GM23338 (cell line): Measurements from ENCODE around the gene B4GALT5. TPM values are rescaled to one million over a fixed set of nuclear protein-coding genes. Genes with fewer than 3 reads are reported as not detected.
A peak's percentile ranks its signal among the peaks of the same experiment; 100 is the strongest.

Experiments used
- ATAC-seq: fragments of 200-7000 bp; cut with Tn5 transposase; 3 replicates; pipeline ENCODE4 v1.9.1; 2020
- DNase-seq: peaks from one replicate; pipeline ENCODE4 v3.0.0-alpha.2; 2015; ENCODE audit warnings: low spot score
- H2AFZ ChIP-seq: fragments of 200-600 bp; sonication (generic); 2 replicates; pipeline ENCODE4 v1.8.0; 2016; ENCODE audit warnings: antibody characterized with exemption, mild to moderate bottlenecking, moderate library complexity
- H3F3A ChIP-seq: fragments of 200-600 bp; sonication (generic); replicated peaks from 2 replicates; pipeline ENCODE4 v1.8.0; 2017; ENCODE audit warnings: antibody characterized with exemption, mixed run types, low read depth
- H3K27ac ChIP-seq: fragments of 200-600 bp; sonication (generic); 2 replicates; pipeline ENCODE4 v1.6.1; 2016; ENCODE audit warnings: low read depth
- H3K27me3 ChIP-seq: fragments of 200-600 bp; sonication (generic); 2 replicates; pipeline ENCODE4 v1.8.0; 2016; ENCODE audit warnings: mild to moderate bottlenecking, mixed run types, moderate library complexity; ENCODE audit not compliant: insufficient read depth
- H3K36me3 ChIP-seq: fragments of 200-600 bp; sonication (generic); 2 replicates; pipeline ENCODE4 v1.8.0; 2016; ENCODE audit warnings: mild to moderate bottlenecking; ENCODE audit not compliant: insufficient read depth
- H3K4me1 ChIP-seq: fragments of 200-600 bp; sonication (generic); 2 replicates; pipeline ENCODE4 v1.8.0; 2016; ENCODE audit warnings: mild to moderate bottlenecking, moderate library complexity; ENCODE audit not compliant: insufficient read depth
- H3K4me2 ChIP-seq: fragments of 200-600 bp; sonication (generic); 2 replicates; pipeline ENCODE4 v1.7.1; 2017; ENCODE audit warnings: mixed run types
- H3K4me3 ChIP-seq: fragments of 200-600 bp; sonication (generic); 2 replicates; pipeline ENCODE4 v1.6.1; 2016; ENCODE audit warnings: mixed run types
- H3K79me2 ChIP-seq: fragments of 200-600 bp; sonication (generic); replicated peaks from 2 replicates; pipeline ENCODE4 v1.8.0; 2017; ENCODE audit warnings: mild to moderate bottlenecking; ENCODE audit not compliant: insufficient read depth
- H3K9me2 ChIP-seq: fragments of 200-600 bp; sonication (generic); 2 replicates; pipeline ENCODE4 v1.8.0; 2017; ENCODE audit not compliant: insufficient read depth
- H4K20me1 ChIP-seq: fragments of 200-600 bp; sonication (generic); replicated peaks from 2 replicates; pipeline ENCODE4 v1.8.0; 2017; ENCODE audit warnings: mild to moderate bottlenecking; ENCODE audit not compliant: insufficient read depth
- H3K27ac Mint-ChIP-seq: 2 replicates; pipeline ENCODE4 v1.8.0; 2020; ENCODE audit warnings: inconsistent platforms, mild to moderate bottlenecking, moderate library complexity, mixed read lengths
- H3K27me3 Mint-ChIP-seq: 3 replicates; pipeline ENCODE4 v1.8.0; 2022; ENCODE audit warnings: low read depth, mild to moderate bottlenecking, moderate library complexity, mixed read lengths, inconsistent platforms; ENCODE audit not compliant: insufficient read depth, poor library complexity
- H3K36me3 Mint-ChIP-seq: 3 replicates; pipeline ENCODE4 v1.8.0; 2021; ENCODE audit warnings: low read depth, mild to moderate bottlenecking, inconsistent platforms, moderate library complexity, mixed read lengths
- H3K4me1 Mint-ChIP-seq: 3 replicates; pipeline ENCODE4 v1.8.0; 2020; ENCODE audit warnings: mild to moderate bottlenecking, inconsistent platforms, mixed read lengths
- H3K4me3 Mint-ChIP-seq: 3 replicates; pipeline ENCODE4 v1.8.0; 2021; ENCODE audit warnings: moderate library complexity, mild to moderate bottlenecking, inconsistent platforms, mixed read lengths
- H3K9me3 Mint-ChIP-seq: 3 replicates; pipeline ENCODE4 v1.8.0; 2020; ENCODE audit warnings: moderate library complexity, mild to moderate bottlenecking, inconsistent platforms, mixed read lengths
- CREB1 ChIP-seq: fragments of 250-450 bp; sonication (Bioruptor Pico); IDR thresholded peaks from 2 replicates; pipeline ENCODE4 v1.5.0; 2020; ENCODE audit warnings: low read depth, mild to moderate bottlenecking, moderate library complexity
- ETS1 ChIP-seq: IDR thresholded peaks from 2 replicates; pipeline ENCODE4 v1.6.1; 2016; ENCODE audit warnings: antibody characterized with exemption
- EZH2 ChIP-seq: fragments of 200-600 bp; sonication (generic); IDR thresholded peaks from one replicate; pipeline ENCODE4 v1.8.0; 2017; ENCODE audit warnings: antibody characterized with exemption, mild to moderate bottlenecking, low read depth; ENCODE audit not compliant: unreplicated experiment
- EZH2phosphoT487 ChIP-seq: fragments of 200-600 bp; sonication (generic); IDR thresholded peaks from one replicate; pipeline ENCODE4 v1.8.1; 2018; ENCODE audit warnings: antibody characterized with exemption; ENCODE audit not compliant: unreplicated experiment
- JUNB ChIP-seq: IDR thresholded peaks from one replicate; pipeline ENCODE4 v1.6.1; 2016; ENCODE audit warnings: antibody characterized with exemption; ENCODE audit not compliant: unreplicated experiment
- NANOG ChIP-seq: IDR thresholded peaks from 2 replicates; pipeline ENCODE4 v1.6.1; 2016; ENCODE audit warnings: antibody characterized with exemption, borderline replicate concordance
- POLR2AphosphoS5 ChIP-seq: IDR thresholded peaks from 2 replicates; pipeline ENCODE4 v1.6.1; 2016; ENCODE audit warnings: antibody characterized with exemption, low read depth
- REST ChIP-seq: IDR thresholded peaks from one replicate; pipeline ENCODE4 v1.6.1; 2018; ENCODE audit warnings: antibody characterized with exemption; ENCODE audit not compliant: unreplicated experiment
- STAT1 ChIP-seq: IDR thresholded peaks from one replicate; pipeline ENCODE4 v1.6.1; 2016; ENCODE audit warnings: antibody characterized with exemption; ENCODE audit not compliant: unreplicated experiment
- ZNF114 ChIP-seq: fragments of 250-450 bp; sonication (Bioruptor Pico); IDR thresholded peaks from 2 replicates; pipeline ENCODE4 v1.5.0; 2020; ENCODE audit warnings: mild to moderate bottlenecking, moderate library complexity
- ZNF331 ChIP-seq: fragments of 250-450 bp; sonication (Bioruptor Pico); IDR thresholded peaks from 2 replicates; pipeline ENCODE4 v1.5.0; 2020; ENCODE audit warnings: low read depth, mild to moderate bottlenecking, moderate library complexity
- ZNF462 ChIP-seq: fragments of 250-450 bp; sonication (Bioruptor Pico); IDR thresholded peaks from 2 replicates; pipeline ENCODE4 v1.5.0; 2020; ENCODE audit warnings: mild to moderate bottlenecking, moderate library complexity
- polyA plus RNA-seq: library from polyadenylated mRNA; unstranded; fragments of >200 nt; fragmentation: Nextera tagmentation; extraction: Ambion mirVana; gene quantifications from 2 replicates; pipeline ENCODE4 v1.2.1, GENCODE V29; 2016
- total RNA-seq: library from RNA; depleted of rRNA; stranded (reverse); fragments of >200 nt; shearing (Covaris generic); gene quantifications from 2 replicates; pipeline ENCODE4 v1.2.3, GENCODE V29; 2014
- TF ChIP-seq, protein P1 (sequence below), 2 experiments: fragments of 200-600 bp in 1 of 2; sonication (generic) in 1 of 2; conservative IDR thresholded peaks; 2 replicates each; pipeline versions ENCODE4 v1.5.1 to v1.6.1; 2016 to 2017; ENCODE audit warnings: antibody characterized with exemption in 2 of 2, low read depth in 2 of 2, mild to moderate bottlenecking in 2 of 2, moderate library complexity in 1 of 2

B4GALT5 gene
- total and polyA plus RNA-seq, 2 experiments from 2014 or later: 19.1 to 50.3 TPM

GRCh38 chr20:49636447-49636846, 77.2 kb downstream of the B4GALT5 start:
- Histone ChIP-seq H3K27me3 (no peaks in the 10 kb centered on the region), H3K79me2 (peaks cover 17% of the 10 kb centered on the region), H4K20me1 (peaks cover 20% of the 10 kb centered on the region), H3K27ac (no peak overlapping the region), H3K9me2 (no peaks in the 10 kb centered on the region), H3F3A (peaks cover 11% of the 10 kb centered on the region; the same call in 1 of the 2 replicates), H3K4me1 (peaks cover 29% of the 10 kb centered on the region), H3K4me3 (no peak overlapping the region), H2AFZ (no peak overlapping the region), H3K36me3 (peaks cover 58% of the 10 kb centered on the region), H3K4me2 (no peak overlapping the region)
- Mint-ChIP-seq H3K9me3 (no peaks in the 10 kb centered on the region; the same call in 2 of the 3 replicates), H3K27me3 (peaks cover 27% of the 10 kb centered on the region), H3K4me3 (no peak overlapping the region), H3K36me3 (peaks cover 79% of the 10 kb centered on the region), H3K4me1 (peaks cover 40% of the 10 kb centered on the region), H3K27ac (0 out of 2 replicates have a peak overlapping the region, but pooled peaks have one; percentile 13)
- TF ChIP-seq ZNF114 (no peak), ETS1 (no peak), POLR2AphosphoS5 (no peak), JUNB (no peak), EZH2phosphoT487 (no peak), ZNF331 (CRISPR knock-in tag) (no peak), ZNF462 (CRISPR knock-in tag) (no peak), EZH2 (no peak), STAT1 (no peak), REST (no peak), CREB1 (no peak), NANOG (no peak)
- TF ChIP-seq, protein P1, sequence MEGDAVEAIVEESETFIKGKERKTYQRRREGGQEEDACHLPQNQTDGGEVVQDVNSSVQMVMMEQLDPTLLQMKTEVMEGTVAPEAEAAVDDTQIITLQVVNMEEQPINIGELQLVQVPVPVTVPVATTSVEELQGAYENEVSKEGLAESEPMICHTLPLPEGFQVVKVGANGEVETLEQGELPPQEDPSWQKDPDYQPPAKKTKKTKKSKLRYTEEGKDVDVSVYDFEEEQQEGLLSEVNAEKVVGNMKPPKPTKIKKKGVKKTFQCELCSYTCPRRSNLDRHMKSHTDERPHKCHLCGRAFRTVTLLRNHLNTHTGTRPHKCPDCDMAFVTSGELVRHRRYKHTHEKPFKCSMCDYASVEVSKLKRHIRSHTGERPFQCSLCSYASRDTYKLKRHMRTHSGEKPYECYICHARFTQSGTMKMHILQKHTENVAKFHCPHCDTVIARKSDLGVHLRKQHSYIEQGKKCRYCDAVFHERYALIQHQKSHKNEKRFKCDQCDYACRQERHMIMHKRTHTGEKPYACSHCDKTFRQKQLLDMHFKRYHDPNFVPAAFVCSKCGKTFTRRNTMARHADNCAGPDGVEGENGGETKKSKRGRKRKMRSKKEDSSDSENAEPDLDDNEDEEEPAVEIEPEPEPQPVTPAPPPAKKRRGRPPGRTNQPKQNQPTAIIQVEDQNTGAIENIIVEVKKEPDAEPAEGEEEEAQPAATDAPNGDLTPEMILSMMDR (conservative IDR thresholded peaks at IDR 0.05; ENCODE audit: low read depth in 2 of 2): no peak
- DNase-seq (no peak), ATAC-seq (no peak)
